Measurements from ENCODE around the gene NKAIN1.
"Not testable (repeated sequence)": the region's sequence is repeated elsewhere in the genome, so short reads cannot be mapped to it uniquely, and the experiment has no call there.

The NKAIN1 gene

DNA sequence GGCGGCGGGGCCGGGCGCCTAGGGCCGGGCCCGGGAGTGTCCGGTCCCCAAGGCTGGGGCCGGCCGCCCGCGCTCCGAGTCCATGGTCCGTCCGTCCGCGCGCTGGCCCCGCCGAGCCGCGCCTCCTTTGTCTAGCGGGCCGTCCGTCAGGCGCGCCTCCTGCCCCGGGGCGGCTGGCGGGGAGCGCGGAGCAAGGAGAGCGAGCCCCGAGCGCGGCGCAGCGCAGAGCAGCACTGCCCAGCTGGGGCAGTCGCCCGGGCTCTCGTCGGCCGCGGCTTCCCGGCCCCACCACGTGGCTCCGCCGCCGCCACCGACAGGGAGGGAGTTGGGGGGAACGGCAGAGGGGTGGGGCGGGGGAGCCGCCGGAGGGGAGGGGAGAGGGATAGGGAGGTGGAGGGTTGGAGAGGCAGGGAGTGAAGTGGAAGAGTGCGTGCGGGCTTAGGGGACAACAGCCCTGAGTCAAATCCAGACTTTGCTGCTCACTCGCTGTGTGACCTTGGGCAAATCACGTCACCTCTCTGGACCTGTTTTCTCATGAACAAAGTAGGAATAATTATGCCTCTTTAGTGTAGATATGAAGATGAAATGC, at the start of gene NKAIN1:
Gene NKAIN1, minus strand, starts transcription at position 235 of the 589 bp plus-strand sequence. CDS start 340 bp downstream, outside the sequence.
- no peak for DNase-seq (ENCODE audit: low read depth)

- DNase-seq (ENCODE audit: low read depth) = no peak
These were observed 49.3 kb upstream of the NKAIN1 start for GRCh38 chr1:31289021-31289420.

DNA sequence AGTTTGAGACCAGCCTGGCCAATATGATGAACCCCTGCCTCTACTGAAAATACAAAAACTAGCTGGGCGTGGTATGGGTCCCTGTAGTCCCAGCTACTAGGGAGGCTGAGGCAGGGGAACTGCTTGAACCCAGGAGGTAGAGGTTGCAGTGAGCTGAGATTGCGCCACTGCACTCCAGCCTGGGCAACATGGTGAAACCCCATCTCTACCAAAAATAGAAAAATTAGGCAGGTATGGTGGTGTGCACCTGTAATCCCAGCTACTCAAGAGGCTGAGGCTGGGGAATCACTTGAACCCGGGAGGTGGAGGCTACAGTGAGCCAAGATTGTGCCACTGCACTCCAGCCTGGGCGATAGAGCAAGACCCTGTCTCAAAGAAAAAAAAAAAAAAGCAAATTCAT, 48.1 kb upstream of the NKAIN1 start:
- not testable (repeated sequence) for DNase-seq (ENCODE audit: low read depth)

- DNase-seq (ENCODE audit: low read depth) = not testable (repeated sequence)
These were observed 42.7 kb upstream of the NKAIN1 start for GRCh38 chr1:31282426-31282825.

GRCh38 chr1:31273619-31274018, 33.9 kb upstream of the NKAIN1 start:
- DNase-seq (ENCODE audit: low read depth) = no peak

- no peak for DNase-seq (ENCODE audit: low read depth)
These were observed 32.7 kb upstream of the NKAIN1 start for GRCh38 chr1:31272369-31272768.

GRCh38 chr1:31266547-31266946, 26.9 kb upstream of the NKAIN1 start:
- DNase-seq (ENCODE audit: low read depth) = no peak

- no peak for DNase-seq (ENCODE audit: low read depth)
These were observed 25.2 kb upstream of the NKAIN1 start for GRCh38 chr1:31264790-31265386.

- no peak for DNase-seq (ENCODE audit: low read depth)
These were observed 23.7 kb upstream of the NKAIN1 start for GRCh38 chr1:31263408-31263807.

DNA sequence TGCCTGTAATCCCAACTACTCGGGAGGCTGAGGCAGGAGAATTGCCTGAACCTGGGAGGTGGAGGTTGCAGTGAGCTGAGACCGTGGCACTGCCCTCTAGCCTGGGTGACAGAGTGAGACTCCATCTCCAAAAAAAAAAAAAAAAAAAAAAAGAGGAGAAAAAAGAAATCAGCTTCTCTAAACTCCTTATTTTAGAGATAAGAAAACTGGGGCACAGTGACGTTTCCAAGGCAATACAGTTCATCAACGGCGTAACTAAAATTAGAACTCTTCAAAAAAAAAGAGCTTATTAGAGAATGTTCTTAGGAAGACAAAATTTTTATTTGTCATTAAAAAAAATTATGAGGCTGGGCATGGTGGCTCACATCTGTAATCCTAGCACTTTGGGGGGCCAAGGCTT, 22.7 kb upstream of the NKAIN1 start:
- not testable (repeated sequence) for DNase-seq (ENCODE audit: low read depth)

- DNase-seq (ENCODE audit: low read depth) = no peak
These were observed 22.2 kb upstream of the NKAIN1 start for GRCh38 chr1:31261916-31262315.

GRCh38 chr1:31259746-31260145, 20.1 kb upstream of the NKAIN1 start:
- no peak for DNase-seq (ENCODE audit: low read depth)

DNA sequence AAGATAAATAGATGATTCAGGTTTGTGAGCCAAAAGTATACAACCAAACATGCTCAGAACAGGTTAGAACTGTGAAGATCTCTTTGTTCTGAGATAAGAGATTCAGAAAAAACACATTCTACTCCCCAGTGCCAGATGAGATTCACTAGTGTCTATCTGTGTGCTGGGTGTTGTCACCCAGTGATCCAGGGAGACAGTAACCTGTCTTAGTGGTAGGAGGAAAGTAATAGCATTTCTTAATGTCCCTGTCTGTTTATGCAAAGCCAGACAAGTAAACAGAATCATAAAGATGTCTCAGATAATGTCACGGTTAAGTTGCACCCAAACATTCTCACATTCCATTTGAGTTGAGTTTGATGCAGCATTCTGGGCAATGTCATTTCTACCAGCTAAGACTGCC, 18.9 kb upstream of the NKAIN1 start:
- DNase-seq (ENCODE audit: low read depth) = no peak

DNA sequence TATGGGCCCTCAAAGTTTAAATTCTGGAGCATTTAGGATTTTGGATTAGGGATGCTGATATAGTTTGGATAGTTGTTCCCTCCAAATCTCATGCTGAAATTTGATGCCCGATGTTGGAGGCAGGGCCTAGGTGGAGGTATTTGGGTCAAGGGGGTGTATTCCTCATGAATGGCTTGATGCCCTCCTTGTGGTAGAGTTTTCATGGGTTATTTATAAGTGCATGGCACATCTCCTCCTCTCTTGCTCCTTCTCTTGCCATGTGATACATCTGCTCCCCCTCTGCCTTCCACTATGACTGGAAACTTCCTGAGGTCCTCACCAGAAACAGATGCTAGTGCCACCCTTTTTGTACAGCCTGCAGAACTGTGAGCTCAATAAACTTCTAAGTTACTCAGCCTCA, 17.5 kb upstream of the NKAIN1 start:
- no peak for DNase-seq (ENCODE audit: low read depth)

DNA sequence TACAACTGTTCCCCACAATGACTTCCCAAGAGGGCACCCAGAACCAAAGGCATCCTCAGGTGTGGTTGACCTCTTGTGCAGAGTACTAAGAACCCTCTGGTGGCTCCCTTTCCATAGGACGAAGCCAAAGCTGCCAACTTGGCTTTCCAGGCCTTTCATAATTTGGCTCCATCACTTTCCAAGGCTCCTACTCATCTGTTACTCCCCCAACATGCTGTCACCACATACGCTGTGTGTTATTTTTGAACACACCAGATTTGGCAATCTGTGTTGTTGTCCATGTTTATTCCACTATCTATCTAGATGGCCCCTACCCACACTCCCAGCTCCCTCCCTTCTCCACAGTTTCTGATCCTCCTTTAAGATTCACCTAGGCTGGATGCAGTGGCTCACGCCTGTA, 10.2 kb upstream of the NKAIN1 start:
- no peak for DNase-seq (ENCODE audit: low read depth)

GRCh38 chr1:31248276-31248675, 8.6 kb upstream of the NKAIN1 start:
- no peak for DNase-seq (ENCODE audit: low read depth)

GRCh38 chr1:31244326-31244725, 4.6 kb upstream of the NKAIN1 start:
- peak; percentile 16 for DNase-seq (ENCODE audit: low read depth)

GRCh38 chr1:31243501-31244286, 4.0 kb upstream of the NKAIN1 start:
- DNase-seq (ENCODE audit: low read depth) = peak; percentile 16

- DNase-seq (ENCODE audit: low read depth) = no peak
These were observed 1.6 kb upstream of the NKAIN1 start for GRCh38 chr1:31241321-31241720.

GRCh38 chr1:31238986-31239613, 587 bp downstream of the NKAIN1 start:
- DNase-seq (ENCODE audit: low read depth) = no peak

GRCh38 chr1:31238612-31238985, 1.1 kb downstream of the NKAIN1 start:
- no peak for DNase-seq (ENCODE audit: low read depth)

DNA sequence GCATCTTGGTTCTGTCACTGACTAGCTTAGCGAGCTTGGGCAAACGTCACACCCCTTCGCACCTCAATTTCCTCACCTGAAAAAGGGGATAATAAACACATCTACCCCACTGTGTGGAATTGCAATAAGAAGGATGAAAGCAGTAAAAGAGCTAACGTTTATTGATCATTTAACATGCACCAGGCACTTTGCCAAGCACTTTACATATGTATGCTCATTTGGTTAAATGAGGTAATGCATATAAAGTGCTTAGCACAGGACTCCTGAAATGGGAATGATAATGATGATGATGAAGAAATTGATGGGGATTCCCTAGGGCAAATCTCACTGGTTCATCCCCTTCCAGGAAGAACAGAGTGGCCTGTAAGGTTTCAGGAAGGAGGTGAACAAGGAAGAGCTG, 4.8 kb downstream of the NKAIN1 start:
- no peak for DNase-seq (ENCODE audit: low read depth)

DNA sequence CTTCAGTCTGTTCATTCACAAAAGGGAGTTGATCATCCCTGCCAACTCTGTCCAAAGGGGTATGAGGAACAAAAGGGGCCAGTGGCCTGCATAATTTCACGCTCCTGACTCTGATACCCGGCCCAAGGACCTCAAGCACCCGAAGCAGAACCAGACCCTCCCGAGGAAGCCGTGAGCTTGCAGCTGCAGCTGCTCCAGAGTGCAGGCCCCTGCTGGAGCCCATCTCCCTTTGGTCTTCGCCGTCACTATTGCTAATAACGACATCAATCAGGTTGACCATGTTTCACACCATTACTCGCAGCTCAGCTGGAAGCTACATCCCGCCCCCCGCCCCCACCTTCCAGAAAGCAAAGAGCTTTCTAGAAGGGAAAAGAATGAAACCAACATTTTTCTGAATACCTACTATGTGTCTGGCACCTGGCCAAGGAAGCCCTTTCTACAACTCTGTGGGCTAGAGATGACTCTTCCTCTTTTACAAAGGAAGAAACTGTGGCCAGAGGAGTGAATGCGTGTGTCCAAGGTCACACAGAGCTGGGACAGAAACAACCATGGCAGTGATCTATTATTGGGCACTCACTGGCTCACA, 5.5 kb downstream of the NKAIN1 start:
- DNase-seq (ENCODE audit: low read depth) = no peak

Measured in HS-5 (cell line).